A549 (cell line): ENCODE data around the gene FBF1. TPM values are rescaled to one million over a fixed set of nuclear protein-coding genes. Genes with fewer than 3 reads are reported as not detected.

Experiments used
- ATAC-seq, 2 experiments: fragments of 200-7000 bp in 1 of 2; fragments of >200 bp in 1 of 2; cut with Nextera tagmentation in 1 of 2; cut with Tn5 transposase in 1 of 2; 3 replicates each; pipeline versions ENCODE4 v1.8.0 to v1.9.1; 2018 to 2020; ENCODE audit warnings: mild to moderate bottlenecking in 1 of 2, moderate library complexity in 1 of 2
- CTCF ChIA-PET: fragments of 300-600 bp; sonication (Branson Sonifier 250); formaldehyde crosslinking; extraction: SDS; loops from one replicate; lab custom pipeline; 2021; ENCODE audit warnings: antibody characterized with exemption, inconsistent platforms; lab: Yijun Ruan, JAX
- POLR2A ChIA-PET: fragments of 350-600 bp; formaldehyde crosslinking; extraction: SDS; loops from one replicate; lab custom pipeline; 2021; ENCODE audit warnings: antibody characterized with exemption, inconsistent platforms; lab: Yijun Ruan, JAX
- DNase-seq, 2 experiments: peaks; one replicate each; pipeline versions ENCODE4 v3.0.0 to v3.0.0-alpha.2; 2011 to 2016; ENCODE audit warnings: low read depth in 1 of 2, low spot score in 1 of 2
- FAIRE-seq: peaks from 2 replicates; lab custom pipeline; 2011; peaks lifted over from hg19 to GRCh38; lab: Jason Lieb, UNC
- H3K27ac ChIP-seq, 2 experiments: fragments of >200 bp; sonication (Bioruptor Twin); formaldehyde crosslinking; 3 replicates each; pipeline ENCODE4 v1.5.1; 2016 to 2017
- H3K4me1 ChIP-seq: fragments of >200 bp; sonication (Bioruptor Twin); formaldehyde crosslinking; 3 replicates; pipeline ENCODE4 v1.6.1; 2016
- H3K4me2 ChIP-seq: fragments of >200 bp; sonication (Bioruptor Twin); formaldehyde crosslinking; 3 replicates; pipeline ENCODE4 v1.6.1; 2016
- H3K4me3 ChIP-seq: fragments of >200 bp; sonication (Bioruptor Twin); formaldehyde crosslinking; 3 replicates; pipeline ENCODE4 v1.5.1; 2016
- H3K9me3 ChIP-seq: fragments of >200 bp; sonication (Bioruptor Twin); formaldehyde crosslinking; 3 replicates; pipeline ENCODE4 v1.6.1; 2016
- CBX8 ChIP-seq: fragments of 200-600 bp; sonication (generic); IDR thresholded peaks from 2 replicates; pipeline ENCODE4 v1.6.1; 2016
- CEBPB ChIP-seq, 2 experiments: fragments of >200 bp in 1 of 2; sonication (Bioruptor Twin) in 1 of 2; formaldehyde crosslinking in 1 of 2; IDR thresholded peaks; 2 replicates each; pipeline ENCODE4 v1.6.1; 2012 to 2016
- CHD4 ChIP-seq: fragments of 200-600 bp; sonication (generic); IDR thresholded peaks from 2 replicates; pipeline ENCODE4 v1.6.1; 2016; ENCODE audit warnings: antibody characterized with exemption, mild to moderate bottlenecking, borderline replicate concordance
- EP300 ChIP-seq, 2 experiments: fragments of >200 bp; sonication (Bioruptor Twin); formaldehyde crosslinking; IDR thresholded peaks; 2 replicates in 1 of 2; 3 replicates in 1 of 2; pipeline ENCODE4 v1.6.1; 2016 to 2017
- ESRRA ChIP-seq: fragments of 150-350 bp; IDR thresholded peaks from 2 replicates; pipeline ENCODE4 v1.6.1; 2014; ENCODE audit warnings: mild to moderate bottlenecking, low read length, borderline replicate concordance
- FOSB ChIP-seq: fragments of 250-450 bp; sonication (Bioruptor Pico); IDR thresholded peaks from 2 replicates; pipeline ENCODE4 v1.5.0; 2020; ENCODE audit warnings: mild to moderate bottlenecking, moderate library complexity
- FOXS1 ChIP-seq: fragments of 250-450 bp; sonication (Bioruptor Pico); IDR thresholded peaks from 2 replicates; pipeline ENCODE4 v1.5.0; 2020; ENCODE audit warnings: mild to moderate bottlenecking, moderate library complexity
- GATA3 ChIP-seq: IDR thresholded peaks from 2 replicates; pipeline ENCODE4 v1.6.1; 2012; ENCODE audit warnings: borderline replicate concordance
- HDAC2 ChIP-seq: fragments of 200-600 bp; sonication (generic); IDR thresholded peaks from 2 replicates; pipeline ENCODE4 v1.6.1; 2016
- HEYL ChIP-seq: fragments of 250-450 bp; sonication (Bioruptor Pico); IDR thresholded peaks from 2 replicates; pipeline ENCODE4 v1.8.0; 2021; ENCODE audit warnings: mild to moderate bottlenecking, moderate library complexity
- HOXB13 ChIP-seq: fragments of 250-450 bp; sonication (Bioruptor Pico); IDR thresholded peaks from 2 replicates; pipeline ENCODE4 v1.5.0; 2020; ENCODE audit warnings: low read depth, mild to moderate bottlenecking, moderate library complexity
- JUN ChIP-seq, 2 experiments: fragments of >200 bp; sonication (Bioruptor Twin); formaldehyde crosslinking; IDR thresholded peaks; 2 replicates in 1 of 2; 3 replicates in 1 of 2; pipeline ENCODE4 v1.6.1; 2016 to 2017
- MYC ChIP-seq: IDR thresholded peaks from 2 replicates; pipeline ENCODE4 v1.6.1; 2012; ENCODE audit warnings: mild to moderate bottlenecking, inconsistent platforms, low read length, improper control_type of control experiment, borderline replicate concordance
- NFE2L2 ChIP-seq: fragments of 150-350 bp; conservative IDR thresholded peaks from 2 replicates; pipeline ENCODE4 v1.6.1; 2014; ENCODE audit warnings: low read length
- NPAS2 ChIP-seq: fragments of 250-450 bp; sonication (Bioruptor Pico); IDR thresholded peaks from 2 replicates; pipeline ENCODE4 v1.8.0; 2022; ENCODE audit warnings: mild to moderate bottlenecking, moderate library complexity, borderline replicate concordance
- NR3C1 ChIP-seq: fragments of >200 bp; sonication (Bioruptor Twin); formaldehyde crosslinking; IDR thresholded peaks from 3 replicates; pipeline ENCODE4 v1.6.1; 2017
- RAD21 ChIP-seq, 2 experiments: fragments of >200 bp in 1 of 2; sonication (Bioruptor Twin) in 1 of 2; formaldehyde crosslinking in 1 of 2; IDR thresholded peaks in 1 of 2; conservative IDR thresholded peaks in 1 of 2; 2 replicates in 1 of 2; 3 replicates in 1 of 2; pipeline ENCODE4 v1.6.1; 2012 to 2018; ENCODE audit warnings: inconsistent platforms in 1 of 2
- RCOR1 ChIP-seq: fragments of 150-350 bp; IDR thresholded peaks from 2 replicates; pipeline ENCODE4 v1.6.1; 2014; ENCODE audit warnings: antibody characterized with exemption, low read length, low read depth
- TFCP2L1 ChIP-seq: fragments of 250-450 bp; sonication (Bioruptor Pico); IDR thresholded peaks from 2 replicates; pipeline ENCODE4 v1.5.0; 2021; ENCODE audit warnings: mild to moderate bottlenecking
- ZC3H11A ChIP-seq: fragments of 450-650 bp; IDR thresholded peaks from 2 replicates; pipeline ENCODE4 v1.6.1; 2014; ENCODE audit warnings: antibody characterized with exemption, mild to moderate bottlenecking
- WGBS: methylation state at CpG from one replicate; pipeline ENCODE4 v1.1.6; 2017; ENCODE audit errors: missing lambda C conversion rate; 5-methylcytosine and 5-hydroxymethylcytosine counted together
- polyA plus RNA-seq, 4 experiments: library from polyadenylated mRNA; depleted of rRNA in 3 of 4; stranded (reverse); fragments of >200 nt; fragmentation: RNase III in 1 of 4; extraction: RNeasy Plus Mini Kit Qiagen cat#74134 plus additional on column Dnase treatment in 1 of 4; gene quantifications; 2 replicates in 3 of 4; 3 replicates in 1 of 4; pipeline ENCODE4 v1.2.3, GENCODE V29; 2011 to 2017
- TF ChIP-seq, protein P1 (sequence below): IDR thresholded peaks from 2 replicates; pipeline ENCODE4 v1.6.1; 2012
- TF ChIP-seq, protein P2 (sequence below): fragments of >200 bp; sonication (Bioruptor Twin); formaldehyde crosslinking; IDR thresholded peaks from 3 replicates; pipeline ENCODE4 v1.5.1; 2016
- TF ChIP-seq, protein P3 (sequence below): fragments of >200 bp; sonication (Bioruptor Twin); formaldehyde crosslinking; IDR thresholded peaks from 2 replicates; pipeline ENCODE4 v1.6.1; 2016

FBF1 gene
- polyA plus RNA-seq, 2 of the 4 experiments (the other 2 are of a cell fraction), result 8.5 to 17.8 TPM

DNA sequence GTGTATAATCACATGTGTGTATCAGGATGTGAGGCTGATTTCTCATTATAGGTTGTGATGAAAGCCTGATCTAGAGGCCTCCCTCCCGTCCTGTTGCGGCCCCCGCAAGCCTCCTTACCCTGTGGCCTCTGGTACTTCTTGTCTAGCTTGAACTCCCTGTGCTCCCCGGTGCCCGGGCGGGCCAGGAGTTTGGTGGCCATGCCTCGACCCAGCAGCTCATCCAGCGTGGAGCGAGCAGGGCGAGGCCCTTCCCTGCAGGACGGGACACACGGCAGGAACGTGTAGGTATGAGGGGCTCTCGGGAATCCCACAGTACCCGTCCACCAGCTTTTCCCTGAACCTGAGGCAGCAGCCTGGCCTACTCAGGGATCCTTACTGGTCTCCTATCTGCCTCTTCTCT, 14.9 kb downstream of the FBF1 start:
- ChIA-PET CTCF (interaction anchor here (0.6 to 6.3 kb wide), 12 partner anchors 9 to 144 kb away, joined by 3 to 37 read pairs (median 6); partner anchors contain the start of genes CDK3, FBF1 and MRPL38), POLR2A (interaction anchor here (1.1 to 1.4 kb wide), 2 partner anchors 21 to 53 kb away, joined by 3 to 4 read pairs; partner anchors contain the start of genes ACOX1, MRPL38 and TEN1)
- Histone ChIP-seq H3K4me2 (no peak overlapping the region), H3K4me3 (no peak overlapping the region), H3K27ac (no peak overlapping the region), H3K4me1 (no peaks in the 10 kb centered on the region), H3K9me3 (no peaks in the 10 kb centered on the region)
- TF ChIP-seq NR3C1 (no peak), ESRRA (no peak), GATA3 (no peak), ZC3H11A (no peak), HEYL (no peak), HDAC2 (no peak), JUN (IDR thresholded peaks at IDR 0.05) (no peak), RAD21 (conservative IDR thresholded peaks at IDR 0.05 in 1 of 2, IDR thresholded peaks at IDR 0.05 in 1 of 2) (no peak)
- TF ChIP-seq, protein P1, sequence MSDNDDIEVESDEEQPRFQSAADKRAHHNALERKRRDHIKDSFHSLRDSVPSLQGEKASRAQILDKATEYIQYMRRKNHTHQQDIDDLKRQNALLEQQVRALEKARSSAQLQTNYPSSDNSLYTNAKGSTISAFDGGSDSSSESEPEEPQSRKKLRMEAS, result no peak
- FAIRE-seq, result no peak
- DNase-seq, result no peak
- ATAC-seq, result no peak
- 93% methylated on average over 15 of the region's 15 CpGs for WGBS

DNA sequence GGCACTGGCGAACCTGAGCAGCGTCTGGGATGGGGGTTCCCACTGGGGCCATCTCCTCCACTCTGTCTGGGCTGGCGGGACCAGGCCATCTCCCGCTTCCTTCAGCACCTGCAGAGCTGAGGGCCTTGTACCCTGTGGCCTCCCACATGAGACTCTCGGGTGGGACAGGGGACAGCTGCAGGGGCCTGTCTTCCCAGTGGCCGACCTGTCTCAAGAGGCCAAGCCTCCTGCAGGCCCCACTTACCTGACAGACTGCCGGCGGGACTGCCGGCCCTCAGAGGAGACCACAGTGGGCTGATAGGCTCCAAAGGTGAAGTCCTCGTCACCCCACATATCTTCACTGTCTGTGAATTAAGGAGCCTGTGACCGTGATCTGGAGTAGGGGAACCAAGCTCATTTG, 15.7 kb downstream of the FBF1 start:
- ChIA-PET POLR2A (interaction anchor here (1.1 to 1.4 kb wide), 2 partner anchors 20 to 54 kb away, joined by 3 to 4 read pairs; partner anchors contain the start of genes ACOX1, MRPL38 and TEN1), CTCF (interaction anchor here (0.8 to 6.3 kb wide), 10 partner anchors 8 to 85 kb away, joined by 3 to 37 read pairs (median 9); partner anchors contain the start of genes CDK3, FBF1 and MRPL38)
- no peak for ATAC-seq
- no peak for FAIRE-seq
- Histone ChIP-seq H3K27ac (no peak overlapping the region), H3K4me1 (no peaks in the 10 kb centered on the region), H3K9me3 (no peaks in the 10 kb centered on the region), H3K4me2 (no peak overlapping the region), H3K4me3 (no peak overlapping the region)
- TF ChIP-seq FOSB (CRISPR knock-in tag), result no peak
- TF ChIP-seq, protein P2, sequence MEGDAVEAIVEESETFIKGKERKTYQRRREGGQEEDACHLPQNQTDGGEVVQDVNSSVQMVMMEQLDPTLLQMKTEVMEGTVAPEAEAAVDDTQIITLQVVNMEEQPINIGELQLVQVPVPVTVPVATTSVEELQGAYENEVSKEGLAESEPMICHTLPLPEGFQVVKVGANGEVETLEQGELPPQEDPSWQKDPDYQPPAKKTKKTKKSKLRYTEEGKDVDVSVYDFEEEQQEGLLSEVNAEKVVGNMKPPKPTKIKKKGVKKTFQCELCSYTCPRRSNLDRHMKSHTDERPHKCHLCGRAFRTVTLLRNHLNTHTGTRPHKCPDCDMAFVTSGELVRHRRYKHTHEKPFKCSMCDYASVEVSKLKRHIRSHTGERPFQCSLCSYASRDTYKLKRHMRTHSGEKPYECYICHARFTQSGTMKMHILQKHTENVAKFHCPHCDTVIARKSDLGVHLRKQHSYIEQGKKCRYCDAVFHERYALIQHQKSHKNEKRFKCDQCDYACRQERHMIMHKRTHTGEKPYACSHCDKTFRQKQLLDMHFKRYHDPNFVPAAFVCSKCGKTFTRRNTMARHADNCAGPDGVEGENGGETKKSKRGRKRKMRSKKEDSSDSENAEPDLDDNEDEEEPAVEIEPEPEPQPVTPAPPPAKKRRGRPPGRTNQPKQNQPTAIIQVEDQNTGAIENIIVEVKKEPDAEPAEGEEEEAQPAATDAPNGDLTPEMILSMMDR, result no peak
- no peak for TF ChIP-seq CHD4
- no peak for TF ChIP-seq EP300 (IDR thresholded peaks at IDR 0.05)
- TF ChIP-seq TFCP2L1, result no peak
- TF ChIP-seq RCOR1, result no peak
- TF ChIP-seq, protein P3, sequence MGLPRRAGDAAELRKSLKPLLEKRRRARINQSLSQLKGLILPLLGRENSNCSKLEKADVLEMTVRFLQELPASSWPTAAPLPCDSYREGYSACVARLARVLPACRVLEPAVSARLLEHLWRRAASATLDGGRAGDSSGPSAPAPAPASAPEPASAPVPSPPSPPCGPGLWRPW, result no peak
- no peak for TF ChIP-seq HEYL
- no peak for TF ChIP-seq HOXB13
- TF ChIP-seq MYC, result no peak
- no peak for TF ChIP-seq CBX8
- TF ChIP-seq FOXS1, result no peak
- TF ChIP-seq NPAS2, result no peak
- no peak for TF ChIP-seq CEBPB (IDR thresholded peaks at IDR 0.05)
- no peak for TF ChIP-seq NFE2L2
- TF ChIP-seq RAD21 (conservative IDR thresholded peaks at IDR 0.05 in 1 of 2, IDR thresholded peaks at IDR 0.05 in 1 of 2), result no peak
- DNase-seq, result no peak
- 95% methylated on average over 5 of the region's 11 CpGs for WGBS
